Bronchial epithelial cell (primary cell): Measurements from ENCODE around the gene MAPK4. TPM values are rescaled to one million over a fixed set of nuclear protein-coding genes. Genes with fewer than 3 reads are reported as not detected.

Experiments used
- total RNA-seq: library from RNA; depleted of rRNA; stranded (reverse); fragments of >200 nt; gene quantifications from 2 replicates; pipeline ENCODE4 v1.2.1, GENCODE V29; 2014

Gene MAPK4
- total RNA-seq, 1 donor from 2014 or later, result not detected

Other genes starting within 250 kb of the MAPK4 start
- 0.26 and 0.51 TPM in 2 replicates for gene SKA1, start 185.0 kb upstream of the MAPK4 start, total RNA-seq